ENCODE data around the gene RASA3.
"Not testable (repeated sequence)": the region's sequence is repeated elsewhere in the genome, so short reads cannot be mapped to it uniquely, and the experiment has no call there.

RASA3 gene, protein sequence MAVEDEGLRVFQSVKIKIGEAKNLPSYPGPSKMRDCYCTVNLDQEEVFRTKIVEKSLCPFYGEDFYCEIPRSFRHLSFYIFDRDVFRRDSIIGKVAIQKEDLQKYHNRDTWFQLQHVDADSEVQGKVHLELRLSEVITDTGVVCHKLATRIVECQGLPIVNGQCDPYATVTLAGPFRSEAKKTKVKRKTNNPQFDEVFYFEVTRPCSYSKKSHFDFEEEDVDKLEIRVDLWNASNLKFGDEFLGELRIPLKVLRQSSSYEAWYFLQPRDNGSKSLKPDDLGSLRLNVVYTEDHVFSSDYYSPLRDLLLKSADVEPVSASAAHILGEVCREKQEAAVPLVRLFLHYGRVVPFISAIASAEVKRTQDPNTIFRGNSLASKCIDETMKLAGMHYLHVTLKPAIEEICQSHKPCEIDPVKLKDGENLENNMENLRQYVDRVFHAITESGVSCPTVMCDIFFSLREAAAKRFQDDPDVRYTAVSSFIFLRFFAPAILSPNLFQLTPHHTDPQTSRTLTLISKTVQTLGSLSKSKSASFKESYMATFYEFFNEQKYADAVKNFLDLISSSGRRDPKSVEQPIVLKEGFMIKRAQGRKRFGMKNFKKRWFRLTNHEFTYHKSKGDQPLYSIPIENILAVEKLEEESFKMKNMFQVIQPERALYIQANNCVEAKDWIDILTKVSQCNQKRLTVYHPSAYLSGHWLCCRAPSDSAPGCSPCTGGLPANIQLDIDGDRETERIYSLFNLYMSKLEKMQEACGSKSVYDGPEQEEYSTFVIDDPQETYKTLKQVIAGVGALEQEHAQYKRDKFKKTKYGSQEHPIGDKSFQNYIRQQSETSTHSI

DNA sequence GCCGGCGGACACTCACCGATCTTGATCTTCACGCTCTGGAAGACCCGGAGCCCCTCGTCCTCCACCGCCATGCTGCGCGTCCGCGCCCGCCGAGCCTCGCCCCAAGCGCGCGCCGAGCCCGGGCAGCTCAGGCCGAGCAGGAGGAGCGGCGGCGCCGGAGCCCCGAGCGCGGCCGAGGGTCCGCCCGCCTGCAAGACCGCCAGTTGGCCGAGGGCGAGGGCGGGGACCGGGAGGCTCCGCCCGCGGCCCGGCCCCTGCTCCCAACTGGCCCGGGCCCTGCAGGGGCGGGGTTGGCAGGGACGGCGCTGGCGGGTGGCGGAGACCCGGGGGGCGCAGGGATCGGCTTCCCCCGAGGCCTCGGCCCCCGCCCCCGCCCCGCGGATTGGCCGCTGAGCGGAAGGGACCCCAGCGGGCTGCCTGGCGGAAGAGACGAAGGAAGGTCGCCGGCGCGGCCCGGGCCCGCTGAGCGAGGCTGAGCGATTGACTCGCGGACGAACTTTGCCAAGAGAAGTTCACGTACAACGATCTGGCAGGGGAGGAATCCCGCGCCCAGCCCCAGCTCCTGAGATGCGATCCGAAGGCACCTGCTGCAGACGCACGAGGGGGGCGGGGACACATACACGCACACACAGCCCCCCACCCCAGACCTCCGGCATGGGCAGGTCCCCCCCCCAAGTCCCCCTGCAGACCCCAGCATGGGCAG is at the start of gene RASA3:
Gene RASA3, minus strand, starts transcription at position 205 of the 703 bp plus-strand sequence. Its CDS starts 134 bp downstream, at position 71.
- DNase-seq = peak; percentile 90

GRCh38 chr13:114179087-114179658 is 46.8 kb upstream of the RASA3 start, which contains the start of gene CFAP97D2:
Gene CFAP97D2, plus strand, starts transcription at chr13:114179257. Its CDS starts 74 bp downstream, at chr13:114179331.
- DNase-seq = peak; percentile 70

DNA sequence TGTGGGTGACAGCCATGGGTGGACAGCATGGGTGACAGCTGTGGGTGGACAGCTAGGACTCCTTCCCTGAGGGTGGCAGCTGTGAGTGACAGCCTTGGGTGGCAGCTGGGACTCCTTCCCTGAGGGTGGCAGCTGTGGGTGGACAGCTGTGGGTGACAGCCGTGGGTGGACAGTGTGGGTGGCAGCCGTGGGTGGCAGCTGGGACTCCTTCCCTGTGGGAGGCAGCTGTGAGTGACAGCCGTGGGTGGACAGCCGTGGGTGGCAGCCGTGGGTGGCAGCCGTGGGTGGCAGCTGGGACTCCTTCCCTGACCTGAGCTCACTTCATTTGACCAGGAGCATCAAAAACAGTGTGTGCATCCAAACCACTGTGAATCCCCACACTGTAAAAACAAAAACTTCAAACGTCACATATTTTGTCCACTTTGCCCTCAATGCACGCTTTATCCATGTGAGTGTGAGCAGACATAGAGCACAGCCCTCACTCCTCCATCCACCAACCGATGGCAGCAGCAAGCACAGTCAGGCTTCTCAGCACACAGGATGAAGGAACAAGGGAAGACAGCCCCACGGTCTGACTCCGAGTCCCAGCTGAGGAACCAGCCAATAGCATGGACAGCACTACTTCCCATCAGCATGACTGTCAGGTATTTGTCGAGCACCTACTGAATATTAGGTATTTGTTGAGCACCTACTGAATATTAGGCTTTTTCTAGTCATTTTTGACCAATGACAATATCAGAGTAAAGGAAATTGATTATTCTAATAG is 45.0 kb upstream of the RASA3 start:
- DNase-seq = no peak

GRCh38 chr13:114176359-114176902 is 44.0 kb upstream of the RASA3 start:
- not testable (repeated sequence) for DNase-seq

- DNase-seq = no peak
Observed at GRCh38 chr13:114174529-114174961, 42.1 kb upstream of the RASA3 start.

DNA sequence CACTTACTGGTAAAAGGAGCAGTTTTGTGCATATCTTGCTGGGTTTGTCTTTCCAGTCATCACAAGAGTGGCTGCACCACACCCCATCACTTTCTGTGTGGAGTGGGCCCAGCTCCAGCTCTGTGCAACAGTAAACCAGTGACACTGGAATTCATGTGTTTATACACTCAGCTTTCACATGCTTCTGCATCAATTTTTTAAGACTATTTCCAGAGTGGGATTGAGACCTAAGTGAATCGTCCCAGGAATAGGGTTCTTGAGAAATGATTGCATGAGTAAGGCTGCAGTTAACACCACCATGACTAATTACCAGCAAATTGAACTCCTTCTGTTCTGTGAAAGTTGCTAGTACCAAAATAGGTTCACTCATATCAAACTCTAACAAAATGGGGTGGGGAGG is 41.3 kb upstream of the RASA3 start:
- no peak for DNase-seq

- DNase-seq = no peak
Observed at GRCh38 chr13:114173272-114173671, 40.8 kb upstream of the RASA3 start.

- DNase-seq = no peak
Observed at GRCh38 chr13:114167885-114168284, 35.5 kb upstream of the RASA3 start.

DNA sequence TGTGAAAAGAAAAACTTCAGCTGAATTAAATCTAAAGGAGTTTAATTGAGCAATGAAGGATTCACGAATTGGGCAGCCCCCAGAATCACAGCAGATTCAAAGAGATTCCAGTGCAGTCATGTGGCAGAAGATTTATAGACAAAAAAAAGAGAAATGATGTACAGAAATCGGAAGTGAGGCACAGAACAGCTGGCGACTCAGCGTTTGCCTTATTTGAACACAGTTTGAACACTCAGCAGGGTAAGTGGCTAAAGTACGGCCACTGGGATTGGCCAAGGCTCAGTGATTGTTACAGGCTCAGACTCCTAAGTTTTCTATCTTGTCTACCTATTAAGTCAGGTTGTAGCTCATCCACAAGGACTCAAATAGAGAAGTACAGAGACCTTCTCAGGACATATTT is 35.0 kb upstream of the RASA3 start:
- peak; percentile 55 for DNase-seq

GRCh38 chr13:114166381-114167131 is 34.1 kb upstream of the RASA3 start:
- no peak for DNase-seq

DNA sequence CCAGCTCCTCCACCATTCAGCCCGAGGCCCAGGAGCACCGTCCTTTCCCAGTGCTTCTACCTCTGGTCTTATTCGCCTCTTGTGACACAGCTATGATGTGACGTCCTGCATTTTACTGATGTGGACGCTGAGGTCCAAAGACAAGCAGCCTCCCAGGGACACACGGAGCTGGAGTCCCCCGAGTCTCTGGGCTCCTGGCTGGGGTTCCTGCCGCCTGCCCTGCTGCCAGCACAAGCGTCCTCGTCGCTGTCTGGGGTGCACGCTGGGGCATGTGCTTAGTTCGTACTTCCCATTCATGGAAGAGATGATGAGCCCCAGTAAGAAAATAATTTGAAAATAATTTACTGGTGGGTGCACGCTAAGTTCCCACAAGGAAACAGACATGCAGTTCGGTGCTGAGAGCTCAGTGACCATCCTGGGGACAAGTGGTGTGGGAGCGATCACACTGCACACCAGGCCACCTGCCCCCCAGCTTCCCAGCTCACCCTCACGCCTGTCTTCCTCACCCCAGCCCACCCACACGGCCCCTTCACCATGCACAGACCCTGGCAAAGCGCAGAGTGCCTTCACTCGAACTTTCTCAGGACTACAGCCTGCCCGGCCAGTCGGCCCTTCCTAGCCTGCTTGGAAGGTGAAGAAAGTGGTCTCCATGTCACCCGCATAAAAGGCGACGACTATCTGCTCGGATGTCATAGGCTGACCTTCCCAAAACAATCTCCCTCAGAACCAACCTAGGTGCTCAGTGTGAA is 32.4 kb upstream of the RASA3 start:
- DNase-seq = no peak

DNA sequence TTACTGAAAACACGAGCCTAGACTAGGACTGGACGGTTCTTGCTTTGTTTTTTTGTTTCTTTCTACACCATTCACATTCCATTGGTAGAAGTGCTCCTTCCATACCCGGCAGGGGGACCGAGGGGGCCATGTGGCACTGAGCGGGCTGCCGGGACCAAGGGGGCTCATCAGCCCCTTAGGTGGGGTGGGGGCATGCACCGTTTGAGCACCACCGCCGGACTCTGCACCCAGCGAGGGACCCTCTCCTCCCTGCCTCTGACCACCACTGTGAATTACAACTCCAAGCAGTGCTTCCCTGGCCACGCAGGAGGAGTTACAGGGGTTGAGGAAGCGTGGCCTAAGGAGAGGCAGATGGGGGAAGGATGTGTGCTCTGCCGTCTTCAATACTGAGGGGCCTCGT is 31.6 kb upstream of the RASA3 start:
- DNase-seq = no peak

GRCh38 chr13:114162533-114162922 is 30.1 kb upstream of the RASA3 start:
- DNase-seq = no peak

GRCh38 chr13:114161644-114162532 is 29.5 kb upstream of the RASA3 start:
- no peak for DNase-seq

- DNase-seq = no peak
Observed at GRCh38 chr13:114161028-114161556, 28.7 kb upstream of the RASA3 start.

GRCh38 chr13:114158869-114159666 is 26.6 kb upstream of the RASA3 start:
- DNase-seq = not testable (repeated sequence)

GRCh38 chr13:114157869-114158495 is 25.6 kb upstream of the RASA3 start:
- DNase-seq = no peak

Measured in eye (tissue), 1 donor.